Measurements from ENCODE around the gene EFHC2. TPM values are rescaled to one million over a fixed set of nuclear protein-coding genes. Genes with fewer than 3 reads are reported as not detected.
"Not testable (repeated sequence)": the region's sequence is repeated elsewhere in the genome, so short reads cannot be mapped to it uniquely, and the experiment has no call there.

EFHC2 gene
- total RNA-seq, 1 donor from 2014 or later = not detected

DNA sequence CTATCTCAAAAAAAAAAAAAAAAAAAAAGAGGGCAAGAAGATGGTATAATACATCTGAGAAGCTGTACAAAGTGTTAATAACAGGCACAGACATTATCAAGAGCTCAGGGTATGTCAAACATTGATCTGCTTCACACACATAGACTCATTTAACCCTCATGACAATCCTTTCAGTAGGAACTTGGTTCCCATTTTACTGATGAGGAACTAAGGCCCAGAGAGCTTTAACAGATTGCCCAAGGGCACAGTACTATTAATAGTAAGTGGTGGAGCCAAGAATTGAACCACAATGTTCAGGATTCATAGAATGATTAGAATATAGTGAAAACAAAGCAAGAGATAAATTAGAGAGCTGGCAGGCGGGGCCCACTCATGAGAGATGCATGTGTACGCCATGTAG lies 154.4 kb downstream of the EFHC2 start:
- no peak for DNase-seq
- Mint-ChIP-seq H3K27ac (no peak overlapping the region), H3K9me3 (no peaks in the 10 kb centered on the region), H3K36me3 (ENCODE audit: low read depth) (no peaks in the 10 kb centered on the region), H3K4me1 (no peaks in the 10 kb centered on the region), H3K27me3 (no peaks in the 10 kb centered on the region), H3K4me3 (no peak overlapping the region)
- no peak for ATAC-seq (ENCODE audit: low read depth)
- CTCF ChIA-PET = no interaction called here
- POLR2A ChIA-PET = no interaction called here
- TF ChIP-seq CTCF (IDR thresholded peaks at IDR 0.05) = no peak
- intact Hi-C loops (cut with micrococcal nuclease) = no loop called here

DNA sequence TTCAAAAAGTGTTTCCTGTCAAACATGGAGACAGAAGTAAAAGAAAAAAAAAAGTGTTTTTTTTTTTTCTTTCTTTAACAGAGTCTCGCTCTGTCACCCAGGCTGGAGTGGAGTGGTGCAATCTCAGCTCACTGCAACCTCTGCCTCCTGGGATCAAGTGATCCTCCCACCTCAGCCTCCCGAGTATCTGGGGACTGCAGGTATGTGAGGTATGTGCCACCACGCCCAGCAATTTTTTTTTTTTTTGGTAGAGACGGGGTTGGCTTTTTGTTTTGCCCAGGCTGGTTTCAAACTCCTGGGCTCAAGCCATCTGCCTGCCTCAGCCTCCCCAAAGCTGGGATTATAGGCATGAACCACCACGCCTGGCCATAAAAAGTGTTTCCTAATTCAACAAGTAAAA lies 155.6 kb downstream of the EFHC2 start:
- H3K27me3 Mint-ChIP-seq; H3K36me3 Mint-ChIP-seq (ENCODE audit: low read depth); CTCF ChIA-PET; intact Hi-C loops (cut with micrococcal nuclease); H3K27ac Mint-ChIP-seq; H3K4me1 Mint-ChIP-seq; DNase-seq; ATAC-seq (ENCODE audit: low read depth); H3K4me3 Mint-ChIP-seq; H3K9me3 Mint-ChIP-seq; POLR2A ChIA-PET: not testable (repeated sequence)

- intact Hi-C loops (cut with micrococcal nuclease) = no loop called here
- TF ChIP-seq CTCF (IDR thresholded peaks at IDR 0.05) = no peak
- Mint-ChIP-seq H3K4me1 (no peaks in the 10 kb centered on the region), H3K27me3 (no peaks in the 10 kb centered on the region), H3K9me3 (no peaks in the 10 kb centered on the region), H3K36me3 (ENCODE audit: low read depth) (no peaks in the 10 kb centered on the region), H3K4me3 (no peak overlapping the region), H3K27ac (no peak overlapping the region)
- ChIA-PET CTCF (no interaction called here), POLR2A (no interaction called here)
- no peak for DNase-seq
- no peak for ATAC-seq (ENCODE audit: low read depth)
These were observed 160.1 kb downstream of the EFHC2 start for GRCh38 chrX:44183329-44183728.

GRCh38 chrX:44178274-44179053 lies 165.0 kb downstream of the EFHC2 start:
- H3K4me3 Mint-ChIP-seq = no peak overlapping the region
- ChIA-PET POLR2A (no interaction called here), CTCF (no interaction called here)
- ATAC-seq (ENCODE audit: low read depth) (no peak), DNase-seq (no peak)
- no peak for TF ChIP-seq CTCF (IDR thresholded peaks at IDR 0.05)
- intact Hi-C loops (cut with micrococcal nuclease) = no loop called here
- H3K27me3 Mint-ChIP-seq = no peaks in the 10 kb centered on the region
- peaks cover 6% of the 10 kb centered on the region for H3K9me3 Mint-ChIP-seq
- no peak overlapping the region for H3K27ac Mint-ChIP-seq
- no peaks in the 10 kb centered on the region for H3K4me1 Mint-ChIP-seq
- no peaks in the 10 kb centered on the region for H3K36me3 Mint-ChIP-seq (ENCODE audit: low read depth)

DNA sequence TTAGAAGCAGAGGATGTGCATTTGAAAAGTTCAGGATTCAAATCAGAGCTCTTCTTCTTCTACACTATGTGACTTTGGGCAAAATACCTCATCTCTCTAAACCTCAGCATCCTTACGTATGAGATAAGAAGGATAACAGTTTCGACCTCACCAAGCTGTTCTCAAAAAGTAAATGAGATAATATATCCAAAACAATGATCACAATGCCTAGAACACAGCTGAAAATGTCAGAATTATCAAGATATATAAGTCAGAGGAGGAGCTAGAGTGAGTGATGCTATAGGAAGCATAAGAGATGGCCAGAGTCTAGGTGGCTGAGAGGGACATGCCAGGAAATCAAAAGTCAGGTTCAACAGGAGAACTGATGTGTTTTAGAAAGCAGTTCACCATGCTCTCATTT lies 168.0 kb downstream of the EFHC2 start:
- CTCF ChIA-PET = no interaction called here

More for the DNA sequence above, 168.0 kb downstream of the EFHC2 start:
- intact Hi-C loops (cut with micrococcal nuclease) = no loop called here
- no peak overlapping the region for H3K4me3 Mint-ChIP-seq
- H3K36me3 Mint-ChIP-seq (ENCODE audit: low read depth) = no peaks in the 10 kb centered on the region
- no peak overlapping the region for H3K27ac Mint-ChIP-seq
- H3K4me1 Mint-ChIP-seq = no peaks in the 10 kb centered on the region
- no peaks in the 10 kb centered on the region for H3K27me3 Mint-ChIP-seq
- POLR2A ChIA-PET = interaction anchor here (0.5 kb wide), 1 partner anchor 697 kb away, joined by 4 read pairs; the partner anchor contains the start of gene KDM6A
- no peak for TF ChIP-seq CTCF (IDR thresholded peaks at IDR 0.05)
- H3K9me3 Mint-ChIP-seq = peaks cover 6% of the 10 kb centered on the region
- ATAC-seq (ENCODE audit: low read depth) (no peak), DNase-seq (no peak)
